Gastrocnemius medialis (tissue), 4 donors: Measurements from ENCODE around the gene PARD3B. TPM values are rescaled to one million over a fixed set of nuclear protein-coding genes. Genes with fewer than 3 reads are reported as not detected.

ENCODE experiments used
- ATAC-seq, 2 donors: fragments of 150-250 bp; one replicate each; pipeline ENCODE4 v1.9.1; 2016
- DNase-seq, 2 donors: peaks; one replicate each; pipeline ENCODE4 v3.0.0-alpha.2; 2019
- H3K27ac ChIP-seq, 4 donors: fragments of 200-600 bp; sonication (generic); 1 replicate in 1 of 4; 2 replicates in 3 of 4; pipeline ENCODE4 v1.5.1; 2016 to 2018; ENCODE audit warnings: mild to moderate bottlenecking in 2 of 4, moderate library complexity in 1 of 4
- H3K27me3 ChIP-seq, 3 donors: fragments of 200-600 bp; sonication (generic) in 2 of 3; 1 replicate in 1 of 3; 2 replicates in 2 of 3; pipeline versions ENCODE4 v1.5.1 to v1.6.0; 2016 to 2019; ENCODE audit warnings: mild to moderate bottlenecking in 1 of 3, moderate library complexity in 1 of 3
- H3K36me3 ChIP-seq, 2 donors: fragments of 200-600 bp; sonication (generic) in 1 of 2; one replicate each; pipeline ENCODE4 v1.5.1; 2017 to 2018
- H3K4me1 ChIP-seq, 2 donors: fragments of 200-600 bp; sonication (generic) in 1 of 2; one replicate each; pipeline ENCODE4 v1.5.1; 2016 to 2017; ENCODE audit warnings: mild to moderate bottlenecking in 2 of 2
- H3K4me3 ChIP-seq, 4 donors: fragments of 200-600 bp; sonication (generic) in 3 of 4; 1 replicate in 1 of 4; 2 replicates in 3 of 4; pipeline ENCODE4 v1.5.1; 2016 to 2019; ENCODE audit warnings: mild to moderate bottlenecking in 2 of 4
- H3K9me3 ChIP-seq, 3 donors: fragments of 200-600 bp; sonication (generic) in 2 of 3; 1 replicate in 1 of 3; 2 replicates in 2 of 3; pipeline ENCODE4 v1.5.1; 2016 to 2019
- CTCF ChIP-seq, 5 experiments: fragments of 450-650 bp in 3 of 5; fragments of 200-600 bp in 2 of 5; sonication (generic) in 2 of 5; IDR thresholded peaks in 4 of 5; conservative IDR thresholded peaks in 1 of 5; 1 replicate in 4 of 5; 2 replicates in 1 of 5; pipeline ENCODE4 v1.5.1; 2016 to 2019; ENCODE audit warnings: antibody characterized with exemption in 5 of 5, mild to moderate bottlenecking in 3 of 5, moderate library complexity in 3 of 5
- POLR2A ChIP-seq, 2 donors: fragments of 450-650 bp; IDR thresholded peaks; one replicate each; pipeline ENCODE4 v1.6.1; 2017; ENCODE audit warnings: antibody characterized with exemption in 2 of 2, mild to moderate bottlenecking in 2 of 2, moderate library complexity in 2 of 2
- in situ Hi-C, 4 donors: fragments of 200-750 bp; cut with MboI; loops; one replicate each; pipeline versions ENCODE4 v1.15.0 to v1.8.0; 2017; ENCODE audit warnings: low sequenced_read_pairs in 4 of 4
- intact Hi-C: fragments of 100-400 bp; cut with DNase I; formaldehyde crosslinking; loops from one replicate; pipeline ENCODE4 v1.15.1; 2023; ENCODE audit warnings: low total_unique reads
- total RNA-seq, 4 donors: library from RNA; depleted of rRNA; stranded (reverse); fragments of >200 nt; gene quantifications; one replicate each; pipeline versions ENCODE4 v1.1.0 to v1.2.3, GENCODE V29; 2016

The PARD3B gene
- total RNA-seq, 4 donors from 2014 or later: 2.2 to 15.5 (median 4.6) TPM

- H3K4me1 ChIP-seq: peaks cover 14 to 22% of the 10 kb centered on the region in 2 donors
- DNase-seq: no peak
- H3K27ac ChIP-seq: no peak overlapping the region
- in situ Hi-C loops: no loop called here
- TF ChIP-seq POLR2A (IDR thresholded peaks at IDR 0.05) (no peak), CTCF (IDR thresholded peaks at IDR 0.05 in 4 of 5, conservative IDR thresholded peaks at IDR 0.05 in 1 of 5) (no peak)
- intact Hi-C loops: loop anchor here (10.0 kb wide), 1 partner anchor 319 kb away; the partner anchor contains the start of gene PARD3B
- H3K36me3 ChIP-seq: no peaks in the 10 kb centered on the region
- ATAC-seq: no peak
- H3K27me3 ChIP-seq: no peaks in the 10 kb centered on the region
- H3K4me3 ChIP-seq: no peak overlapping the region
- H3K9me3 ChIP-seq: no peaks in the 10 kb centered on the region
Observed at GRCh38 chr2:204863336-204863735, 318.1 kb downstream of the PARD3B start.

- intact Hi-C loops (loop anchor here (10.0 kb wide), 1 partner anchor 324 kb away; the partner anchor contains the start of gene PARD3B), in situ Hi-C loops (no loop called here)
- H3K4me3 ChIP-seq: no peak overlapping the region
- no peaks in the 10 kb centered on the region for H3K36me3 ChIP-seq
- DNase-seq (peak in 1 of 2 donors; percentile 17), ATAC-seq (peak; percentile 66 to 86)
- TF ChIP-seq POLR2A (IDR thresholded peaks at IDR 0.05) (no peak), CTCF (IDR thresholded peaks at IDR 0.05 in 4 of 5, conservative IDR thresholded peaks at IDR 0.05 in 1 of 5) (no peak)
- peaks cover 23 to 30% of the 10 kb centered on the region in 2 donors for H3K4me1 ChIP-seq
- no peaks in the 10 kb centered on the region for H3K9me3 ChIP-seq
- H3K27ac ChIP-seq: no peak overlapping the region
- no peaks in the 10 kb centered on the region for H3K27me3 ChIP-seq
Observed at GRCh38 chr2:204869132-204869823, 324.0 kb downstream of the PARD3B start.

- in situ Hi-C loops: no loop called here
Observed at GRCh38 chr2:204870053-204870452, 324.8 kb downstream of the PARD3B start.

GRCh38 chr2:204871231-204871953 is 326.1 kb downstream of the PARD3B start:
- no peaks in the 10 kb centered on the region for H3K27me3 ChIP-seq
- H3K4me1 ChIP-seq: peaks cover 23 to 30% of the 10 kb centered on the region in 2 donors
- intact Hi-C loops: no loop called here
- DNase-seq (no peak), ATAC-seq (no peak)
- TF ChIP-seq CTCF (IDR thresholded peaks at IDR 0.05 in 4 of 5, conservative IDR thresholded peaks at IDR 0.05 in 1 of 5) (peak in 2 of 5 experiments; percentile 11 to 18), POLR2A (IDR thresholded peaks at IDR 0.05) (no peak)
- no peaks in the 10 kb centered on the region for H3K9me3 ChIP-seq
- H3K27ac ChIP-seq: no peak overlapping the region
- H3K36me3 ChIP-seq: no peaks in the 10 kb centered on the region
- in situ Hi-C loops: no loop called here
- H3K4me3 ChIP-seq: no peak overlapping the region

More at GRCh38 chr2:204870053-204870452, 324.8 kb downstream of the PARD3B start:
- Histone ChIP-seq H3K27me3 (no peaks in the 10 kb centered on the region), H3K27ac (no peak overlapping the region), H3K36me3 (no peaks in the 10 kb centered on the region), H3K4me3 (no peak overlapping the region), H3K4me1 (peaks cover 23 to 30% of the 10 kb centered on the region in 2 donors), H3K9me3 (no peaks in the 10 kb centered on the region)
- intact Hi-C loops: no loop called here
- ATAC-seq (no peak), DNase-seq (no peak)
- TF ChIP-seq POLR2A (IDR thresholded peaks at IDR 0.05) (no peak), CTCF (IDR thresholded peaks at IDR 0.05 in 4 of 5, conservative IDR thresholded peaks at IDR 0.05 in 1 of 5) (no peak)
